Left renal pelvis (tissue), 4 donors: Measurements from ENCODE around the gene TMEM33. TPM values are rescaled to one million over a fixed set of nuclear protein-coding genes. Genes with fewer than 3 reads are reported as not detected.

ENCODE experiments used
- DNase-seq, 4 donors: peaks; one replicate each; pipeline ENCODE4 v3.0.0-alpha.2; 2013; ENCODE audit warnings: low read depth in 4 of 4, low spot score in 3 of 4
- polyA plus RNA-seq, 4 donors: library from polyadenylated mRNA; unstranded; fragments of 120-200 nt; gene quantifications; one replicate each; pipeline ENCODE4 v1.2.1, GENCODE V29; 2013; ENCODE audit not compliant: insufficient read length in 4 of 4

The TMEM33 gene
- polyA plus RNA-seq, 4 donors, result 34.9 to 56.1 (median 47.0) TPM

GRCh38 chr4:41992967-41993857 is 58.0 kb downstream of the TMEM33 start:
- DNase-seq, result no peak

DNA sequence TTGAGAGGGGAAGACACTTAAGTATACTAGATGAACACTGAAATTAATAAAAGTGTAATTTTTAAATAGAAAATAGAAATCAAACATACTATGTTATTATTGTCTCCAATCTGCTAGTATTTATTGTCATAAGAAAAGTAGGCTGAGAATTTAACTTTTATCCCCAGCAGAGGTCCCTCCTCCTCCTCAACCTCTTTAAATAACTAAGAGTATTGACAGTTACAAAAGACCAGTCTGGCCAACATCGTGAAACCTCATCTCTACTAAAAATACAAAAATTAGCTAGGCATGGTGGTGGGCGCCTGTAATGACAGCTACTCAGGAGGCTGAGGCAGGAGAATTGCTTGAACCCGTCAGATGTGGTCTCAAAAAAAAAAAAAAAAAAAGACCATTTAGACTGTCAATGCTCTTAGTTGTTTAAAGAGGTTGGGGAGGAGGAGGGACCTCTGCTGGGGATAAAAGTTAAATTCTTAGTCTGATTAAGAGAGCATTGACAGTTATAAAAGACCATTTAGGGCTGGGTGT is 59.3 kb downstream of the TMEM33 start:
- DNase-seq, result no peak

GRCh38 chr4:41998019-41998418 is 62.8 kb downstream of the TMEM33 start:
- no peak for DNase-seq

DNA sequence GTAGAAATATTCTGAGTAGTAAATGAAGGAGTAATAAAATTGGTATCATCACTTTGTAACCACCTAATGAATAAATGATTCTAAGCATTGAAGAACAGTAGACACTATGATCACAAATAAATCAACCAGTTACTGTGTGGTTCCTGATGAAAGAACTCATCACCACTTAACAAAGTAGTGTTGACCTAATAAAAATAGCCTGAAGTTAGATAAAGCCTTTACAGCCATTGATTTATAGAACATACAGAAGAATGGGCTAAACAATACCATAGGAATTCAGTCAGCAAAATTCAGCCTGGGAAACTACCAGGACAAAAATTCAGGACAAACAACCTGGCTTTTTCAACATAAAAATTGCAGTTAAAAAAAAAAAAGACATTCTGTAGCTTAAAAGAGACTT is 64.1 kb downstream of the TMEM33 start:
- no peak for DNase-seq

- DNase-seq, result no peak
These were observed 73.0 kb downstream of the TMEM33 start for GRCh38 chr4:42008011-42008786.

Other genes with a start within 250 kb of the TMEM33 start
- gene PHOX2B, start 186.7 kb upstream of the TMEM33 start, polyA plus RNA-seq, result under 1 TPM; 0.06 to 0.52 (median 0.21) TPM
- under 1 TPM; 0.05 to 0.41 (median 0.12) TPM for gene DCAF4L1, start 46.3 kb downstream of the TMEM33 start, polyA plus RNA-seq
- gene SLC30A9, start 55.1 kb downstream of the TMEM33 start, polyA plus RNA-seq, result 100 to 1,000 TPM in 3 of 4 donors, 10 to 100 TPM in 1; 80.3 to 137 (median 109) TPM
- gene BEND4, start 217.2 kb downstream of the TMEM33 start, polyA plus RNA-seq, result 1 to 10 TPM; 1.1 to 3.8 (median 1.4) TPM